Progenitor cell of endocrine pancreas (in vitro differentiated cells): ENCODE measurements around the gene BRD1. TPM values are rescaled to one million over a fixed set of nuclear protein-coding genes. Genes with fewer than 3 reads are reported as not detected.

Source experiments
- DNase-seq: peaks from one replicate; pipeline ENCODE4 v3.0.0; 2021; ENCODE audit warnings: low spot score; ENCODE audit not compliant: unreplicated experiment
- H3K27ac Mint-ChIP-seq: 2 replicates; pipeline ENCODE4 v1.8.0; 2021; ENCODE audit warnings: mild to moderate bottlenecking, moderate library complexity, mixed read lengths
- H3K27me3 Mint-ChIP-seq: 2 replicates; pipeline ENCODE4 v1.8.0; 2021; ENCODE audit warnings: mixed read lengths
- H3K36me3 Mint-ChIP-seq: 2 replicates; pipeline ENCODE4 v1.8.0; 2022; ENCODE audit warnings: mixed read lengths; ENCODE audit not compliant: insufficient read depth
- H3K4me1 Mint-ChIP-seq: 2 replicates; pipeline ENCODE4 v1.8.0; 2021; ENCODE audit warnings: low read depth, mixed read lengths
- H3K4me3 Mint-ChIP-seq: 2 replicates; pipeline ENCODE4 v1.8.0; 2021; ENCODE audit warnings: low read depth, mild to moderate bottlenecking, moderate library complexity, mixed read lengths
- H3K9me3 Mint-ChIP-seq: 2 replicates; pipeline ENCODE4 v1.8.0; 2021; ENCODE audit warnings: low read depth, mixed read lengths
- total RNA-seq: library from RNA; stranded (reverse); gene quantifications from 2 replicates; pipeline ENCODE4 v1.2.1, GENCODE V29; 2021
- TF ChIP-seq, protein P1 (sequence below): fragments of 200-600 bp; sonication (generic); IDR thresholded peaks from one replicate; pipeline ENCODE4 v1.5.0; 2021; ENCODE audit warnings: antibody characterized with exemption, mild to moderate bottlenecking; ENCODE audit not compliant: unreplicated experiment

BRD1 gene
- total RNA-seq, 1 donor from 2014 or later = 65.7 TPM

DNA sequence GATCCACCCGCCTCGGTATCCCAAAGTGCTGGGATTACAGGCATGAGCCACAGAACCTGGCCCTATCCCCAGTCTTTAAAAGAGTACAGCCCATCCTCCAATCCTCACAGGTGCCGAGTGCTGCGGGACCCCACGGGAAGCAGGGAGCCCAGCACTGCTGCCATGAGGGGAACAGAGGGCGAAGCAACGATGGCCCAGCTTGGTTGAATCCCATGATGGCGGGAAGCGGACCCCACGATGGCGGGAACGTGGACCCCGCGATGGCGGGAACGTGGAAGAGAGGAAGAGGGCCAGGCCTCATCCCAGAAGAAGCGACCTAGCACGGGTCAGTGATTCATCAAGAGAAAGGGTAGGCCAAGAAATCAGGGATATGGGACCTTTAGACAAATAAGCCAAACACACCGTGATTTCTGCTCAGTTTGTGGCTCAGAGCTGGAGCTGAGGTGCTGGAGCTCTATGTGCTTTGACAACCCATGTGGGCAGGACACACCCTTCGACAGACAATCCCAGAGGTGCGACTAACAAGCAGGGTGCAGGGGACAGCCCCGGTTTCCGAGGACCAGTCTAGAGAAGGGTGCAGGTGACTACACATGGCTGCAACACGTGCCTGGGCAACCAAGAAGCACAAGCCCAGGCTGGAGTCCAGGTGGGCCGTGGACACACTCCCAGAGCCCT is 30.9 kb downstream of the BRD1 start:
- no peaks in the 10 kb centered on the region for H3K27me3 Mint-ChIP-seq
- H3K36me3 Mint-ChIP-seq = peaks cover 32% of the 10 kb centered on the region
- H3K9me3 Mint-ChIP-seq = no peaks in the 10 kb centered on the region
- DNase-seq = no peak
- TF ChIP-seq, protein P1, sequence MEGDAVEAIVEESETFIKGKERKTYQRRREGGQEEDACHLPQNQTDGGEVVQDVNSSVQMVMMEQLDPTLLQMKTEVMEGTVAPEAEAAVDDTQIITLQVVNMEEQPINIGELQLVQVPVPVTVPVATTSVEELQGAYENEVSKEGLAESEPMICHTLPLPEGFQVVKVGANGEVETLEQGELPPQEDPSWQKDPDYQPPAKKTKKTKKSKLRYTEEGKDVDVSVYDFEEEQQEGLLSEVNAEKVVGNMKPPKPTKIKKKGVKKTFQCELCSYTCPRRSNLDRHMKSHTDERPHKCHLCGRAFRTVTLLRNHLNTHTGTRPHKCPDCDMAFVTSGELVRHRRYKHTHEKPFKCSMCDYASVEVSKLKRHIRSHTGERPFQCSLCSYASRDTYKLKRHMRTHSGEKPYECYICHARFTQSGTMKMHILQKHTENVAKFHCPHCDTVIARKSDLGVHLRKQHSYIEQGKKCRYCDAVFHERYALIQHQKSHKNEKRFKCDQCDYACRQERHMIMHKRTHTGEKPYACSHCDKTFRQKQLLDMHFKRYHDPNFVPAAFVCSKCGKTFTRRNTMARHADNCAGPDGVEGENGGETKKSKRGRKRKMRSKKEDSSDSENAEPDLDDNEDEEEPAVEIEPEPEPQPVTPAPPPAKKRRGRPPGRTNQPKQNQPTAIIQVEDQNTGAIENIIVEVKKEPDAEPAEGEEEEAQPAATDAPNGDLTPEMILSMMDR = no peak
- no peaks in the 10 kb centered on the region for H3K4me1 Mint-ChIP-seq
- no peak overlapping the region for H3K4me3 Mint-ChIP-seq
- no peak overlapping the region for H3K27ac Mint-ChIP-seq

DNA sequence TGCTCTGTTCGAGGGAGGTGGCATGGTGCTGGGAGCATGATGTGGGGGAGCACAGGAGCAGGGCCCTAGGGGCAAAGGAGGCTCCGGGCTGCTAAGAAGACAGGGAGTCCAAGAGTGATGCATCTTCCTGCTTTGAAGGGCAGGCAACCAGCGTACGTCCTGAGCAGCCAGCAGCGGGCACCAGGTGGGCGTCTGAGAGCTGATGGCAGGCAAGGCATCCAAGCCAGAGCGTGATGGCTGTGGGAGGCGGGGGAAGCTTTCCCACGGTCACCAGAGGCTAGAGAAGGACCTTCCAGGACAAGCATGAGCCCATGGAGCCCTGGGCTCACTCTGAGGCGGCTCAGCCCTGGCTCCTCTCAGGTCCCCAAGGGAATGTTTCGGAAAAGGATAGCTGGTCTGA is 32.2 kb downstream of the BRD1 start:
- Mint-ChIP-seq H3K27ac (peak overlapping the region; percentile 46), H3K27me3 (no peaks in the 10 kb centered on the region), H3K36me3 (peaks cover 37% of the 10 kb centered on the region), H3K9me3 (no peaks in the 10 kb centered on the region), H3K4me3 (no peak overlapping the region), H3K4me1 (no peaks in the 10 kb centered on the region)
- no peak for DNase-seq
- TF ChIP-seq, protein P1 = no peak

DNA sequence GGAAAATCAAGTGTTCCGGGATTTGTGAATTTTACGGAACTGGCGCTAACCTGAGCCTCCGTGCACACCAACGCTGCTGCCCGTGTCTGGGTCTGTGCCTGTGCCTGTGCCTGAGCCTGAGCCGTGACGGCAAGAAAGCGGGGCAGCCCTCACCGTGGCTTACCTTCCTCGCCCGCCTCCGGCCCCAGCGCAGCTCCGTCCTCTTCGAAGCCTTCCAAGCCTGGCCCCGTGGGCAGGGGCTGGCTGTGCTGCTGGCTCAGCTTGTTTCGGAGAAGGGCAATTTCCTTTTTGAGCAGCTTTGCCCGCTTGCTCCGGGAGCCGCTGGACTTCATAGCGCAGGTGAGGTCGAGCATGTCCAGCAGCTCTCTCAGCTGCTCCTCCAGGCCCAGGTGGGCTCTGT is 33.8 kb downstream of the BRD1 start:
- Mint-ChIP-seq H3K27me3 (no peaks in the 10 kb centered on the region), H3K9me3 (no peaks in the 10 kb centered on the region), H3K36me3 (peaks cover 35% of the 10 kb centered on the region), H3K4me1 (no peaks in the 10 kb centered on the region), H3K4me3 (no peak overlapping the region), H3K27ac (no peak overlapping the region)
- no peak for DNase-seq
- TF ChIP-seq, protein P1 = no peak

DNA sequence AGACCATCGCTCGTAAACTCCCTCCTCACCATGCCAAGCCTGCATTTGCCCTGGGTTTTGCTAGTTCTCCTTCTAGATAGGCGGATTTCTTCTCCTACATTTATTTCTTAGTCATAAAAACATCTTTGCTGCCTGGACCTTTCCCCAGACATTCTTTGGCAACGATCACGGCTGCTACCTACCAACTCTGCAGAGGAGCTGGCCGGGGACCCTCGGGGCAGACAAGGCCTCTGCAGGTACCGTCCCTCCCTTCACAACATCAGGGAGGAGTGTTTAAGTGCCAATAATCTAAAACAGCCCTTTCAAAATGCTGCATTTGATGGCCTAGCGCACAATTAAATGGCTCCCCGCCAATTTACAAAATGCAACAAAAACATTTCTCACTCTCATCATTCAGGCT is 34.4 kb downstream of the BRD1 start:
- TF ChIP-seq, protein P1 = no peak
- no peaks in the 10 kb centered on the region for H3K9me3 Mint-ChIP-seq
- no peak for DNase-seq
- no peaks in the 10 kb centered on the region for H3K4me1 Mint-ChIP-seq
- H3K4me3 Mint-ChIP-seq = no peak overlapping the region
- no peaks in the 10 kb centered on the region for H3K27me3 Mint-ChIP-seq
- H3K36me3 Mint-ChIP-seq = peaks cover 33% of the 10 kb centered on the region
- no peak overlapping the region for H3K27ac Mint-ChIP-seq

DNA sequence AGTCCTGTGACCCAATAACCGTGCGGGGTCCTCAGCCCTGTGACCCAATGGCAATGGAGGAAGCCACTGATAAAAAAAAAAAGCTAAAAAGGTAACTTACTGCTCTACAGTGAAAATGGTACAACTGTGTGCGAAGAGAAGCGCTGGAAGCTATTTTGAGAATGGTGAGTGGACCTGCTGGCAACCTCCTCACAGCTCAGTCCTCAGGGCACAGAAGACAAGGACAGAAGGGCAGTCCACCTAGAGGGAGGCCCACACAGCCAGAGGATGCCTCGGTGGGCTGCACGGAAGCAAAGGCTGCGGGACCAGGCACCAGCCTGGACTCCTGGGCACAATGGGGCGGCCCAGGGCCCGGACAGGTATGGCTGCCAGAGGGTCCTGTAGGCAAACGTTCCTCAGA is 35.6 kb downstream of the BRD1 start:
- DNase-seq = no peak
- Mint-ChIP-seq H3K27me3 (no peaks in the 10 kb centered on the region), H3K4me3 (no peak overlapping the region), H3K36me3 (peaks cover 34% of the 10 kb centered on the region), H3K27ac (no peak overlapping the region), H3K4me1 (no peaks in the 10 kb centered on the region), H3K9me3 (no peaks in the 10 kb centered on the region)
- TF ChIP-seq, protein P1 = no peak
